ENCODE data around the gene PTPRS. TPM values are rescaled to one million over a fixed set of nuclear protein-coding genes. Genes with fewer than 3 reads are reported as not detected.

Gene PTPRS
- total RNA-seq, 2 experiments from 2014 or later = 0.05 TPM; not detected in 1

- no peaks in the 10 kb centered on the region for H3K27me3 Mint-ChIP-seq (ENCODE audit: low read depth)
- ATAC-seq = no peak
- no peaks in the 10 kb centered on the region for H3K9me3 Mint-ChIP-seq (ENCODE audit: insufficient read depth)
- DNase-seq = no peak
- H3K4me3 Mint-ChIP-seq = no peak overlapping the region
- no peaks in the 10 kb centered on the region for H3K36me3 Mint-ChIP-seq (ENCODE audit: low read depth)
- ChIA-PET CTCF (no interaction called here), POLR2A (no interaction called here)
- H3K27ac Mint-ChIP-seq = no peak overlapping the region
- H3K4me1 Mint-ChIP-seq (ENCODE audit: low read depth) = no peaks in the 10 kb centered on the region
Observed at GRCh38 chr19:5351731-5352228, 11.2 kb upstream of the PTPRS start.

GRCh38 chr19:5349041-5349440 is 8.4 kb upstream of the PTPRS start:
- DNase-seq (no peak), ATAC-seq (no peak)
- Mint-ChIP-seq H3K27ac (no peak overlapping the region), H3K27me3 (ENCODE audit: low read depth) (peaks cover 6% of the 10 kb centered on the region), H3K36me3 (ENCODE audit: low read depth) (no peaks in the 10 kb centered on the region), H3K4me3 (no peak overlapping the region), H3K4me1 (ENCODE audit: low read depth) (peaks cover 2% of the 10 kb centered on the region), H3K9me3 (ENCODE audit: insufficient read depth) (no peaks in the 10 kb centered on the region)
- ChIA-PET CTCF (no interaction called here), POLR2A (no interaction called here)

GRCh38 chr19:5345895-5346386 is 5.3 kb upstream of the PTPRS start:
- Mint-ChIP-seq H3K4me1 (ENCODE audit: low read depth) (peaks cover 5% of the 10 kb centered on the region), H3K27ac (no peak overlapping the region), H3K9me3 (ENCODE audit: insufficient read depth) (no peaks in the 10 kb centered on the region), H3K36me3 (ENCODE audit: low read depth) (no peaks in the 10 kb centered on the region), H3K27me3 (ENCODE audit: low read depth) (peaks cover 18% of the 10 kb centered on the region), H3K4me3 (no peak overlapping the region)
- ChIA-PET CTCF (no interaction called here), POLR2A (no interaction called here)
- peak; percentile 30 for ATAC-seq
- DNase-seq = no peak

GRCh38 chr19:5343848-5344247 is 3.2 kb upstream of the PTPRS start:
- CTCF ChIA-PET = no interaction called here

GRCh38 chr19:5342573-5343201 is 2.1 kb upstream of the PTPRS start:
- ChIA-PET POLR2A (no interaction called here), CTCF (no interaction called here)
- Mint-ChIP-seq H3K9me3 (ENCODE audit: insufficient read depth) (no peaks in the 10 kb centered on the region), H3K4me3 (no peak overlapping the region), H3K27me3 (ENCODE audit: low read depth) (peaks cover 36% of the 10 kb centered on the region), H3K36me3 (ENCODE audit: low read depth) (peaks cover 2% of the 10 kb centered on the region), H3K27ac (no peak overlapping the region), H3K4me1 (ENCODE audit: low read depth) (peaks cover 10% of the 10 kb centered on the region)
- ATAC-seq (no peak), DNase-seq (no peak)

More at GRCh38 chr19:5343848-5344247, 3.2 kb upstream of the PTPRS start:
- ATAC-seq = no peak
- Mint-ChIP-seq H3K9me3 (ENCODE audit: insufficient read depth) (no peaks in the 10 kb centered on the region), H3K36me3 (ENCODE audit: low read depth) (peaks cover 2% of the 10 kb centered on the region), H3K27me3 (ENCODE audit: low read depth) (peaks cover 26% of the 10 kb centered on the region), H3K4me3 (no peak overlapping the region), H3K27ac (no peak overlapping the region), H3K4me1 (ENCODE audit: low read depth) (peaks cover 10% of the 10 kb centered on the region)
- DNase-seq = no peak
- POLR2A ChIA-PET = no interaction called here

GRCh38 chr19:5341981-5342380 is 1.4 kb upstream of the PTPRS start:
- Mint-ChIP-seq H3K27me3 (ENCODE audit: low read depth) (peaks cover 42% of the 10 kb centered on the region), H3K4me1 (ENCODE audit: low read depth) (peaks cover 10% of the 10 kb centered on the region), H3K27ac (peak overlapping the region; percentile 37), H3K4me3 (no peak overlapping the region), H3K36me3 (ENCODE audit: low read depth) (peaks cover 2% of the 10 kb centered on the region), H3K9me3 (ENCODE audit: insufficient read depth) (no peaks in the 10 kb centered on the region)
- POLR2A ChIA-PET = no interaction called here
- CTCF ChIA-PET = no interaction called here
- DNase-seq (no peak), ATAC-seq (no peak)

- peak overlapping the region; percentile 7 for H3K4me3 Mint-ChIP-seq
- ATAC-seq (no peak), DNase-seq (no peak)
- H3K36me3 Mint-ChIP-seq (ENCODE audit: low read depth) = peaks cover 2% of the 10 kb centered on the region
- CTCF ChIA-PET = no interaction called here
- H3K4me1 Mint-ChIP-seq (ENCODE audit: low read depth) = peaks cover 10% of the 10 kb centered on the region
- H3K27ac Mint-ChIP-seq = peak overlapping the region; percentile 2
- POLR2A ChIA-PET = no interaction called here
- peaks cover 43% of the 10 kb centered on the region for H3K27me3 Mint-ChIP-seq (ENCODE audit: low read depth)
- H3K9me3 Mint-ChIP-seq (ENCODE audit: insufficient read depth) = no peaks in the 10 kb centered on the region
Observed at GRCh38 chr19:5341448-5341820, 822 bp upstream of the PTPRS start.

GRCh38 chr19:5339950-5340636 is 519 bp downstream of the PTPRS start:
- no peak overlapping the region for H3K4me3 Mint-ChIP-seq
- no peaks in the 10 kb centered on the region for H3K9me3 Mint-ChIP-seq (ENCODE audit: insufficient read depth)
- no peak overlapping the region for H3K27ac Mint-ChIP-seq
- POLR2A ChIA-PET = no interaction called here
- DNase-seq = no peak
- peak; percentile 44 for ATAC-seq
- CTCF ChIA-PET = no interaction called here
- H3K36me3 Mint-ChIP-seq (ENCODE audit: low read depth) = peaks cover 2% of the 10 kb centered on the region
- peaks cover 51% of the 10 kb centered on the region for H3K27me3 Mint-ChIP-seq (ENCODE audit: low read depth)
- H3K4me1 Mint-ChIP-seq (ENCODE audit: low read depth) = peaks cover 12% of the 10 kb centered on the region

- no peaks in the 10 kb centered on the region for H3K9me3 Mint-ChIP-seq (ENCODE audit: insufficient read depth)
- peak overlapping the region; percentile 5 for H3K4me3 Mint-ChIP-seq
- H3K27ac Mint-ChIP-seq = no peak overlapping the region
- no peak for DNase-seq
- no peak for ATAC-seq
- peaks cover 52% of the 10 kb centered on the region for H3K27me3 Mint-ChIP-seq (ENCODE audit: low read depth)
- POLR2A ChIA-PET = no interaction called here
- H3K36me3 Mint-ChIP-seq (ENCODE audit: low read depth) = peaks cover 2% of the 10 kb centered on the region
- H3K4me1 Mint-ChIP-seq (ENCODE audit: low read depth) = peaks cover 12% of the 10 kb centered on the region
- CTCF ChIA-PET = no interaction called here
Observed at GRCh38 chr19:5339198-5339949, 1.2 kb downstream of the PTPRS start.

GRCh38 chr19:5338656-5339197 is 1.9 kb downstream of the PTPRS start:
- ChIA-PET POLR2A (no interaction called here), CTCF (no interaction called here)
- peaks cover 52% of the 10 kb centered on the region for H3K27me3 Mint-ChIP-seq (ENCODE audit: low read depth)
- peaks cover 2% of the 10 kb centered on the region for H3K36me3 Mint-ChIP-seq (ENCODE audit: low read depth)
- no peaks in the 10 kb centered on the region for H3K9me3 Mint-ChIP-seq (ENCODE audit: insufficient read depth)
- no peak for DNase-seq
- ATAC-seq = no peak
- H3K4me1 Mint-ChIP-seq (ENCODE audit: low read depth) = peaks cover 12% of the 10 kb centered on the region
- H3K27ac Mint-ChIP-seq = no peak overlapping the region
- H3K4me3 Mint-ChIP-seq = peak overlapping the region; percentile 5

GRCh38 chr19:5337708-5338655 is 2.6 kb downstream of the PTPRS start:
- H3K27ac Mint-ChIP-seq = no peak overlapping the region
- H3K9me3 Mint-ChIP-seq (ENCODE audit: insufficient read depth) = no peaks in the 10 kb centered on the region
- peaks cover 2% of the 10 kb centered on the region for H3K36me3 Mint-ChIP-seq (ENCODE audit: low read depth)
- CTCF ChIA-PET = no interaction called here
- H3K4me1 Mint-ChIP-seq (ENCODE audit: low read depth) = peaks cover 12% of the 10 kb centered on the region
- H3K4me3 Mint-ChIP-seq = no peak overlapping the region
- peaks cover 52% of the 10 kb centered on the region for H3K27me3 Mint-ChIP-seq (ENCODE audit: low read depth)
- ATAC-seq = no peak
- POLR2A ChIA-PET = no interaction called here
- DNase-seq = no peak

Data from activated CD8-positive, alpha-beta T cell treated with anti-CD3 and anti-CD28 coated beads, Interleukin-2, amount 10 ng/mL, durations not matched to agents 7 days and 5 days (primary cell).